NT2/D1 (cell line): ENCODE data around the gene CCDC40.

ENCODE experiments used
- YY1 ChIP-seq: IDR thresholded peaks from 2 replicates; pipeline ENCODE4 v1.6.1; 2011; ENCODE audit not compliant: insufficient read length, insufficient read depth
- ZNF274 ChIP-seq: IDR thresholded peaks from 2 replicates; pipeline ENCODE4 v1.6.1; 2011; ENCODE audit warnings: mild to moderate bottlenecking, low read depth, low read length

DNA sequence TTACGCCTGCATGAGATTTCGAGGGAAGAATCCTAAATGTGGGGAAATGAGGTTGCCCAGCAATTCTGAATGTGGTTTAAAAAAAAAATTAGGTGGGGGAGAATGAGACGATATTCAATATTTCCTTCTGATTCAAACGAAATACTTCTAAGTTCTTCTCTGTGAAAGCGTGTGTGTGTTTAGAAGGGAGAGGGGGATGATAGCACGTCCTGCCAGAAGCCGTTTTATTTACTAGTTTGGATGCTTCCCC, 48.6 kb upstream of the CCDC40 start:
- TF ChIP-seq ZNF274 = no peak
- TF ChIP-seq YY1 = no peak
